ENCODE measurements around the gene GRK4. TPM values are rescaled to one million over a fixed set of nuclear protein-coding genes. Genes with fewer than 3 reads are reported as not detected.

GRK4 gene
- total and polyA plus RNA-seq, 2 of the 8 experiments (the other 6 are each of a cell fraction or from before 2014, with no cell fraction given): 0.77 to 1.8 TPM

GRCh38 chr4:3013839-3014350, 50.5 kb downstream of the GRK4 start:
- no peaks in the 10 kb centered on the region for H3K27me3 ChIP-seq (replicated peaks in 1 of 4; ENCODE audit: control insufficient read depth in 3 of 4, extremely low read depth in 1 of 4, insufficient read depth in 3 of 4, low read length in 3 of 4)
- no peaks in the 10 kb centered on the region for H3K23me2 ChIP-seq (ENCODE audit: low read depth, low read length)
- no peak overlapping the region for H4K5ac ChIP-seq (ENCODE audit: insufficient read length, low read depth, low read length)
- no peak overlapping the region for H3K9ac ChIP-seq (replicated peaks in 1 of 4; ENCODE audit: extremely low read depth in 1 of 4, low read depth in 3 of 4, low read length in 3 of 4)
- H3K18ac ChIP-seq (ENCODE audit: extremely low read depth, low read length): no peak overlapping the region
- no peaks in the 10 kb centered on the region for H3K79me2 ChIP-seq (ENCODE audit: control insufficient read depth in 1 of 2, insufficient read depth in 2 of 2, low read length in 2 of 2)
- H4K20me1 ChIP-seq (replicated peaks in 1 of 2; ENCODE audit: control insufficient read depth in 1 of 2, insufficient read depth in 2 of 2, low read length in 2 of 2): no peaks in the 10 kb centered on the region
- FAIRE-seq (no peak), DNase-seq (ENCODE audit: low read depth in 1 of 2, low spot score in 2 of 2) (no peak)
- H3K4me2 ChIP-seq (ENCODE audit: insufficient read depth in 1 of 2, low read depth in 2 of 2, low read length in 2 of 2): no peak overlapping the region
- no peak overlapping the region for H2AFZ ChIP-seq (ENCODE audit: low read length)
- ChIA-PET POLR2A (ENCODE audit: partially characterized antibody) (interaction anchor here (0.6 kb wide), 1 partner anchor 303 kb away, joined by 3 read pairs; no protein-coding TSS in a partner anchor), CTCF (ENCODE audit: partially characterized antibody) (interaction anchor here (0.6 to 7.4 kb wide), 5 partner anchors 14 to 88 kb away, joined by 3 to 89 read pairs (median 4); no protein-coding TSS in a partner anchor)
- H3K4me1 ChIP-seq (replicated peaks in 1 of 4; ENCODE audit: control insufficient read depth in 3 of 4, insufficient read depth in 4 of 4, low read length in 3 of 4): no peaks in the 10 kb centered on the region
- no peak overlapping the region for H2AK5ac ChIP-seq (ENCODE audit: low read depth, low read length)
- no peak overlapping the region for H2BK5ac ChIP-seq (ENCODE audit: low read depth, low read length)
- no peak overlapping the region for H3K4ac ChIP-seq (replicated peaks; ENCODE audit: insufficient read length, low read depth, low read length)
- no peaks in the 10 kb centered on the region for H3K79me1 ChIP-seq (ENCODE audit: low read depth, low read length)
- H2BK12ac ChIP-seq (ENCODE audit: low read depth, low read length): no peak overlapping the region
- no peak overlapping the region for H3K56ac ChIP-seq (replicated peaks; ENCODE audit: insufficient read length, low read depth, low read length)
- H2BK15ac ChIP-seq (ENCODE audit: low read length): no peak overlapping the region
- H3K4me3 ChIP-seq (ENCODE audit: extremely low read depth in 1 of 4, insufficient read depth in 2 of 4, low read depth in 3 of 4, low read length in 4 of 4): no peak overlapping the region
- no peak overlapping the region for H3K14ac ChIP-seq (ENCODE audit: insufficient read length)
- TF ChIP-seq NRF1 (IDR thresholded peaks at IDR 0.05; ENCODE audit: low read depth, low read length) (no peak), SRF (IDR thresholded peaks at IDR 0.05; ENCODE audit: low read depth, low read length) (no peak), MAX (IDR thresholded peaks at IDR 0.05) (no peak), SIRT6 (IDR thresholded peaks at IDR 0.05; ENCODE audit: low read length) (no peak), KDM4A (IDR thresholded peaks at IDR 0.05; ENCODE audit: low read depth, low read length, severe bottlenecking) (no peak)
- WGBS, 2 experiments (ENCODE audit: extremely low coverage in 1 of 2, insufficient coverage in 1 of 2, insufficient read length in 1 of 2, insufficient replicate concordance in 2 of 2, low coverage in 1 of 2, low lambda C conversion rate in 2 of 2, missing lambda C conversion rate in 1 of 2): 88% methylated on average over 7 of the region's 8 CpGs; no CpG with 5 or more reads in 1 of the 2 experiments
- H3K36me3 ChIP-seq (ENCODE audit: control insufficient read depth in 2 of 4, insufficient read depth in 4 of 4, low read length in 3 of 4): no peaks in the 10 kb centered on the region
- H3K23ac ChIP-seq (ENCODE audit: insufficient read length): no peak overlapping the region
- no peak overlapping the region for H4K91ac ChIP-seq (replicated peaks; ENCODE audit: insufficient read length, low read length)
- no peak overlapping the region for H3K27ac ChIP-seq (ENCODE audit: low read depth, low read length)
- H2BK120ac ChIP-seq (replicated peaks; ENCODE audit: low read depth, low read length): no peak overlapping the region
- H3K9me3 ChIP-seq (ENCODE audit: insufficient read depth in 2 of 2, low read depth in 1 of 2, low read length in 1 of 2): no peaks in the 10 kb centered on the region
- H2BK20ac ChIP-seq (ENCODE audit: low read length): no peak overlapping the region
- no peak overlapping the region for H4K8ac ChIP-seq (ENCODE audit: extremely low read depth, insufficient read depth, low read length)
